Right lobe of liver (tissue), 4 donors: Measurements from ENCODE around the gene NFYC.

Experiments used
- CTCF ChIP-seq, 4 donors: fragments of 200-600 bp in 3 of 4; fragments of 450-650 bp in 1 of 4; IDR thresholded peaks; one replicate each; pipeline versions ENCODE4 v1.5.1 to v1.8.0; 2016 to 2022; ENCODE audit warnings: antibody characterized with exemption in 4 of 4, mild to moderate bottlenecking in 2 of 4
- POLR2A ChIP-seq: fragments of 450-650 bp; IDR thresholded peaks from one replicate; pipeline ENCODE4 v1.6.1; 2017; ENCODE audit warnings: antibody characterized with exemption, mild to moderate bottlenecking
- donor health status: DM: no; HTN: no; CAD: no.
- donor health status: DM: no; HTN: no; CAD: no.
- donor health status: DM: no; HTN: yes; CAD: no.

GRCh38 chr1:40648200-40648599, 43.3 kb upstream of the NFYC start:
- TF ChIP-seq CTCF (IDR thresholded peaks at IDR 0.05), result no peak
- TF ChIP-seq POLR2A, result no peak
